Measurements from ENCODE around the gene CHD8. TPM values are rescaled to one million over a fixed set of nuclear protein-coding genes. Genes with fewer than 3 reads are reported as not detected.

Gene CHD8
- total RNA-seq, 1 experiment from 2014 or later, result 64.7 TPM

- ChIA-PET CTCF (interaction anchor here (0.6 to 0.8 kb wide), 2 partner anchors 18 to 255 kb away, joined by 3 to 4 read pairs; partner anchors contain the start of gene CHD8), POLR2A (interaction anchor here (0.6 kb wide), 1 partner anchor 40 kb away, joined by 3 read pairs; the partner anchor contains the start of genes RAB2B and TOX4)
- ATAC-seq, result peak; percentile 99
- intact Hi-C loops (cut with micrococcal nuclease; ENCODE audit: unreplicated experiment), result no loop called here
- TF ChIP-seq TCF7L2 (IDR thresholded peaks at IDR 0.05; ENCODE audit: low read depth, low read length) (no peak), REST (IDR thresholded peaks at IDR 0.05; ENCODE audit: insufficient read depth in 1 of 2, low read depth in 2 of 2, low read length in 1 of 2) (no peak), SIN3A (IDR thresholded peaks at IDR 0.05; ENCODE audit: borderline replicate concordance, insufficient read depth, low read depth, low read length) (0 out of 2 replicates have a peak, but pooled peaks have one; percentile 31), POLR2AphosphoS5 (IDR thresholded peaks at IDR 0.05; ENCODE audit: low read depth, low read length) (peak; percentile 90), CTCF (IDR thresholded peaks at IDR 0.05) (no peak)
- Histone ChIP-seq H3K27ac (ENCODE audit: low read length) (peak overlapping the region; percentile 89), H3K36me3 (ENCODE audit: control insufficient read depth, insufficient read depth, low read length) (peaks cover 4% of the 10 kb centered on the region), H3K27me3 (ENCODE audit: control insufficient read depth, insufficient read depth, low read length) (no peaks in the 10 kb centered on the region), H3K9me3 (ENCODE audit: control insufficient read depth, insufficient read depth, low read depth, low read length) (no peaks in the 10 kb centered on the region), H3K4me1 (ENCODE audit: control insufficient read depth, insufficient read depth, low read length) (no peaks in the 10 kb centered on the region; the same call in 1 of the 2 replicates), H3K4me3 (ENCODE audit: low read depth in 2 of 2, low read length in 2 of 2) (peak overlapping the region; percentile 68 to 74)
- BruUV-seq (replicated peaks), result no TSS peak
- DNase-seq (ENCODE audit: low read depth, low spot score), result peak; percentile 73
- in situ Hi-C loops (cut with HindIII; ENCODE audit: low pct_unique_long_range_greater_than_20kb, low sequenced_read_pairs), result no loop called here
These were observed 18.6 kb downstream of the CHD8 start for GRCh38 chr14:21437063-21437901.

- intact Hi-C loops (cut with micrococcal nuclease; ENCODE audit: unreplicated experiment) (no loop called here), in situ Hi-C loops (cut with HindIII; ENCODE audit: low pct_unique_long_range_greater_than_20kb, low sequenced_read_pairs) (no loop called here)
- no peak for ATAC-seq
- ChIA-PET POLR2A (interaction anchor here (0.6 kb wide), 1 partner anchor 40 kb away, joined by 3 read pairs; the partner anchor contains the start of genes RAB2B and TOX4), CTCF (interaction anchor here (0.8 kb wide), 1 partner anchor 19 kb away, joined by 4 read pairs; the partner anchor contains the start of gene CHD8)
- TF ChIP-seq POLR2AphosphoS5 (IDR thresholded peaks at IDR 0.05; ENCODE audit: low read depth, low read length) (no peak), CTCF (IDR thresholded peaks at IDR 0.05) (no peak)
- no peak for DNase-seq (ENCODE audit: low read depth, low spot score)
- Histone ChIP-seq H3K4me1 (ENCODE audit: control insufficient read depth, insufficient read depth, low read length) (no peaks in the 10 kb centered on the region; the same call in 1 of the 2 replicates), H3K27ac (ENCODE audit: low read length) (peak overlapping the region; percentile 89), H3K9me3 (ENCODE audit: control insufficient read depth, insufficient read depth, low read depth, low read length) (no peaks in the 10 kb centered on the region), H3K36me3 (ENCODE audit: control insufficient read depth, insufficient read depth, low read length) (peaks cover 4% of the 10 kb centered on the region), H3K27me3 (ENCODE audit: control insufficient read depth, insufficient read depth, low read length) (no peaks in the 10 kb centered on the region), H3K4me3 (ENCODE audit: low read depth in 2 of 2, low read length in 2 of 2) (peak overlapping the region; percentile 68 to 74)
- no TSS peak for BruUV-seq (replicated peaks)
These were observed 19.3 kb downstream of the CHD8 start for GRCh38 chr14:21436567-21437062.
